Stomach smooth muscle (tissue), 2 donors: ENCODE data around the gene FARP1.

Experiments
- H3K27ac ChIP-seq: one replicate; pipeline ENCODE4 v1.7.0; 2013; ENCODE audit warnings: mild to moderate bottlenecking, low read length, inconsistent platforms
- H3K27me3 ChIP-seq, 2 donors: one replicate each; pipeline ENCODE4 v1.7.0; 2013; ENCODE audit warnings: low read length in 2 of 2; ENCODE audit not compliant: insufficient read depth in 2 of 2, control insufficient read depth in 1 of 2
- H3K36me3 ChIP-seq, 2 donors: one replicate each; pipeline ENCODE4 v1.7.0; 2013; ENCODE audit warnings: low read length in 2 of 2; ENCODE audit not compliant: control insufficient read depth in 2 of 2, insufficient read depth in 2 of 2
- H3K4me1 ChIP-seq: one replicate; pipeline ENCODE4 v1.7.0; 2013; ENCODE audit warnings: low read length; ENCODE audit not compliant: control insufficient read depth, insufficient read depth
- H3K4me3 ChIP-seq, 2 donors: one replicate each; pipeline ENCODE4 v1.7.0; 2013; ENCODE audit warnings: low read length in 2 of 2
- H3K9ac ChIP-seq, 2 donors: one replicate each; pipeline ENCODE4 v1.7.0; 2013; ENCODE audit warnings: low read length in 2 of 2, mild to moderate bottlenecking in 1 of 2
- H3K9me3 ChIP-seq, 2 donors: one replicate each; pipeline ENCODE4 v1.7.0; 2013; ENCODE audit warnings: low read length in 2 of 2; ENCODE audit not compliant: control insufficient read depth in 2 of 2
- donor health status: healthy.
- donor health status: Pancreatic carcinoma.

The FARP1 gene

DNA sequence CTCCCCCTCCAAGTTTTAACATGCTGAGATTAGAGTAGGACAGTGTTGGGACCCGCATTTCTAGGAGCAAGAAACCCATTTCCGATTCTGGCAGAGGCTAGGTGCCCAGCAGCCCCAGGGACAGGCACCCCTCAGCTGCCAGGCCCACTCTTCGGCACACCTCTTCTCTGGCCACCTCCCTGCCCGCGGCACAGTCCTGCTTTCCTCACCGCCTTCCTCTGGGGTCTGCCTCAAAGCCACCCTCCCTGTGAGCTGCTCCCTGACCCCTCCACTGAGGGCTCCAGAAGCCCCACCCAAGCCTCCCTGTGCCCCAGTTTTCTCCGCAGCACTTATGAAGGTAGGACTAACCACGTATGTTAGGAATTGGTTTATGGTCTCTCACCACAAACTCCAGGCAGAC lies 354.1 kb downstream of the FARP1 start:
- Histone ChIP-seq H3K27me3 (no peaks in the 10 kb centered on the region), H3K9me3 (no peaks in the 10 kb centered on the region), H3K9ac (no peak overlapping the region), H3K36me3 (peaks cover 3 to 5% of the 10 kb centered on the region in 2 donors), H3K27ac (peak overlapping the region; percentile 38), H3K4me3 (peak overlapping the region in 1 of 2 donors; percentile 22), H3K4me1 (peaks cover 42% of the 10 kb centered on the region)

DNA sequence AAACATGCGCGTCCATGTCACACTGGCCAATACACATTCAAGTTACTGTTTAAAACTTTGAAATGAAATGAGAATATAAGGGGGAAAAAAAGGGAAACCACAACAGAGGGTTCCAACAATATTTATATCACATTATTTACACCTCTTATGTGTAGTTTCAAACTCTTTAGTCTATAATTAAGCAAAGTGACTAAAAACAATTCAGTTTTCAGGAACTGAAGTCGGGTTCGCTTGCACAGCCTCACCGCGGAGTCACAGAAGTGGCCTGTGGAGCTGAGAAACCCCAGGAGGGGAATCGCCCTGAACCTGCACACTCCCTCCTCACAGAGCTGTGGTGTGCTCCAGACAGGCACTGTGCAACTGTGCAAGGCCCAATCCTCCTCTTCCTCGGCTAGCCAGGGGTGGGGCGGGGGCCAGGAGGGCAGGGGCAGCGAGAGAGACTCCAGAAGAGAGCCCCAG lies 358.1 kb downstream of the FARP1 start:
- Histone ChIP-seq H3K27ac (no peak overlapping the region), H3K4me1 (peaks cover 45% of the 10 kb centered on the region), H3K9ac (no peak overlapping the region)

DNA sequence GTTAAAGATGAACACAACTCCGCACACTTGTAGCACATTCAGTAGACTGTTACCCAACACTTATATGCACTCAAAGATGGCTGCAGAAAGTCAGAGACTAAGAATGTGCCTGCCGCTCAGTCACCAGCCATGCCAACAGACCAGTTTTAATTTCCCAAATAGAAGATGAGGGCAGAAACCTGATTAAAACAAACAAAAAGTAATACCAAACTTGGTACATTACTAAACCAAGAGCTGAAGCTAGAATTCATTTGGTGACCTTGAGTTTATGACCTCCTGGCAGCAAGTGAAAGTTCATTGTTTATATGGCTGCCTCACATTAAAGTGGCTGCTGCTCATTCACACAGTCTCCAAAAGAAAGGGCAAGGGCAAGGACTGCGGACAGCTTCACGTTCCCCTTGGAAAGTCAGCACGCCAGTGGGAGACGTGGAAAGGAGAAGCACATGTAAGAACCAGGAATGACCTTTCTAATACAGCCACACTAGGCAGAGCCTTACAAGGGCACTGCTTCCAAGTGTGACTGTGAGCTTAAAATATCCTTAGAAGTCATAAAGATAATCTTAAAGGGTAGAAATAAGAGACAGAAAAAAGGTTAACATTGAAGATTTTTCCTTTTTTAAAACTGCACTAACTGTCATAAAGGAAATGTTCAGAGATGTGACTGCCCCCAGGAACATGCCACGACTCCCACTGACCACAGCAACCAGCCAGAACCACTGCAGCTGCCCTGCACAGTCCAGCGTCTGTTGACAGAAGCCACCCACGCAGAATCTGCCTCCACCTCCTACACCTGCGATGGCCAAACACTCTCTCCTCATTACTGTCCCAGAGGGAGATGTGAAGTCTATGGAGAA lies 360.5 kb downstream of the FARP1 start:
- Histone ChIP-seq H3K9me3 (no peaks in the 10 kb centered on the region), H3K4me3 (peak overlapping the region; percentile 60), H3K27me3 (no peaks in the 10 kb centered on the region), H3K4me1 (peaks cover 48% of the 10 kb centered on the region), H3K27ac (peak overlapping the region; percentile 66), H3K9ac (peak overlapping the region; percentile 40 to 69), H3K36me3 (peaks cover 3 to 5% of the 10 kb centered on the region in 2 donors)

More for the DNA sequence above, 358.1 kb downstream of the FARP1 start:
- Histone ChIP-seq H3K27me3 (no peaks in the 10 kb centered on the region), H3K9me3 (no peaks in the 10 kb centered on the region), H3K36me3 (peaks cover 3 to 5% of the 10 kb centered on the region in 2 donors), H3K4me3 (no peak overlapping the region)

DNA sequence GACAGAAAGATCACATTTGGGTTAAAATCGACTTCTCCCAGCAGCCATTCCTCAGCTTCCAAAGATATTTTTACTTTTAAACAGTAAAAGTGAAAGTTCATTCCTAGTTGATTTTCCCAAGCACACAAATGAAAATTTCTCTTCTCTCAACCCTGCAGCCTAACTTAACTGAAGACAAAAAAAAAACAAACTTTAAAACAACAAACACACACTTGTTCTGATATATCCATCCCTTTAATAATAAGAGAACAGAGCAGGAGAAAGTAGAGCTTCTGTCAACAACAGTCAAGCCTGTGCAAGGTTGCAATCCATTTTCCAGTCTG lies 361.1 kb downstream of the FARP1 start:
- H3K36me3 ChIP-seq = peaks cover 3 to 5% of the 10 kb centered on the region in 2 donors
- H3K4me3 ChIP-seq = peak overlapping the region; percentile 60
- peak overlapping the region in 1 of 2 donors; percentile 69 for H3K9ac ChIP-seq
- no peaks in the 10 kb centered on the region for H3K27me3 ChIP-seq
- peaks cover 48% of the 10 kb centered on the region for H3K4me1 ChIP-seq
- H3K27ac ChIP-seq = peak overlapping the region; percentile 66
- no peaks in the 10 kb centered on the region for H3K9me3 ChIP-seq

DNA sequence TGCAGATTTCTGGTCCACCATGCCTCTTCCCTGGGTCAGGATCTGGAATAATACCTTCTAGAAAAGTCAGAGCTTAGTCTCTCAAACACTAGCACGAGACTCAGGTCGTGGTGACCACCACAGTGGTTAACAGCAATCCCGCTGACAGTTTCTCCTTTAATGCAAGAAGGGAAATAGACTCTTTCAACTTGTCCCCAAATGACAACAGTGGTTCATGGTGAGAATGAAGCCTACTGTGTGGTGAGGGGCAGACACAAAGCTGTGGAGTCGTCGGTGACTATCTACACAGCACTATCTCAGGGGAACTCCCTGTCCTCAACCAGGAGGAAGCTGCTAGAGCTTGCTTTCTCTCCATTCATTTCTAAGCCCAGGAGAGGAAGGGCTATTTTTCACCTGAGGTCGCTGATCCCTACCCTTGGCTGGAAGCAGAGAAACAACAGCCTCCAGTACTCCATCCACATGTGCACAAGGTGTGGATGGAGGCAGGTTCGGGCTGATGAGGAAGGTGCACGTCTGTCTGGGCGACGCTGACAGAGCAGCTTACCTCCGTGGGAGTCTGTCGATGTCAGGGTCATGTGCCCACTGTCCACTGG lies 361.6 kb downstream of the FARP1 start:
- peak overlapping the region; percentile 60 for H3K4me3 ChIP-seq
- H3K27me3 ChIP-seq = no peaks in the 10 kb centered on the region
- peak overlapping the region; percentile 66 for H3K27ac ChIP-seq
- no peaks in the 10 kb centered on the region for H3K9me3 ChIP-seq
- H3K4me1 ChIP-seq = peaks cover 45% of the 10 kb centered on the region
- H3K9ac ChIP-seq = no peak overlapping the region
- H3K36me3 ChIP-seq = peaks cover 3 to 4% of the 10 kb centered on the region in 2 donors
